Measurements from ENCODE around the gene CIAO2B. TPM values are rescaled to one million over a fixed set of nuclear protein-coding genes. Genes with fewer than 3 reads are reported as not detected.

CIAO2B gene
- total and polyA plus RNA-seq, 11 donors = 103 to 669 (median 129) TPM

- no peaks in the 10 kb centered on the region for H3K27me3 ChIP-seq
- no peaks in the 10 kb centered on the region for H3K9me3 ChIP-seq
- intact Hi-C loops (cut with DNase I) = no loop called here
- H3K4me1 ChIP-seq = peaks cover 0 to 49% (median 26%) of the 10 kb centered on the region in 12 donors
- H3K27ac ChIP-seq = peak overlapping the region in 5 of 12 donors; percentile 95 to 99 (median 96)
- no peak for ATAC-seq
- no peak for DNase-seq
- WGBS, 4 donors = 87 to 100% (median 88%) methylated on average over 3 of the region's 3 CpGs
- no peak overlapping the region for H3K4me3 ChIP-seq
- TF ChIP-seq, protein P1, sequence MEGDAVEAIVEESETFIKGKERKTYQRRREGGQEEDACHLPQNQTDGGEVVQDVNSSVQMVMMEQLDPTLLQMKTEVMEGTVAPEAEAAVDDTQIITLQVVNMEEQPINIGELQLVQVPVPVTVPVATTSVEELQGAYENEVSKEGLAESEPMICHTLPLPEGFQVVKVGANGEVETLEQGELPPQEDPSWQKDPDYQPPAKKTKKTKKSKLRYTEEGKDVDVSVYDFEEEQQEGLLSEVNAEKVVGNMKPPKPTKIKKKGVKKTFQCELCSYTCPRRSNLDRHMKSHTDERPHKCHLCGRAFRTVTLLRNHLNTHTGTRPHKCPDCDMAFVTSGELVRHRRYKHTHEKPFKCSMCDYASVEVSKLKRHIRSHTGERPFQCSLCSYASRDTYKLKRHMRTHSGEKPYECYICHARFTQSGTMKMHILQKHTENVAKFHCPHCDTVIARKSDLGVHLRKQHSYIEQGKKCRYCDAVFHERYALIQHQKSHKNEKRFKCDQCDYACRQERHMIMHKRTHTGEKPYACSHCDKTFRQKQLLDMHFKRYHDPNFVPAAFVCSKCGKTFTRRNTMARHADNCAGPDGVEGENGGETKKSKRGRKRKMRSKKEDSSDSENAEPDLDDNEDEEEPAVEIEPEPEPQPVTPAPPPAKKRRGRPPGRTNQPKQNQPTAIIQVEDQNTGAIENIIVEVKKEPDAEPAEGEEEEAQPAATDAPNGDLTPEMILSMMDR (IDR thresholded peaks at IDR 0.05) = no peak
- TF ChIP-seq POLR2A (IDR thresholded peaks at IDR 0.05) = no peak
- no peaks in the 10 kb centered on the region for H3K36me3 ChIP-seq
Observed at GRCh38 chr16:66908116-66908515, 26.1 kb downstream of the CIAO2B start.

DNA sequence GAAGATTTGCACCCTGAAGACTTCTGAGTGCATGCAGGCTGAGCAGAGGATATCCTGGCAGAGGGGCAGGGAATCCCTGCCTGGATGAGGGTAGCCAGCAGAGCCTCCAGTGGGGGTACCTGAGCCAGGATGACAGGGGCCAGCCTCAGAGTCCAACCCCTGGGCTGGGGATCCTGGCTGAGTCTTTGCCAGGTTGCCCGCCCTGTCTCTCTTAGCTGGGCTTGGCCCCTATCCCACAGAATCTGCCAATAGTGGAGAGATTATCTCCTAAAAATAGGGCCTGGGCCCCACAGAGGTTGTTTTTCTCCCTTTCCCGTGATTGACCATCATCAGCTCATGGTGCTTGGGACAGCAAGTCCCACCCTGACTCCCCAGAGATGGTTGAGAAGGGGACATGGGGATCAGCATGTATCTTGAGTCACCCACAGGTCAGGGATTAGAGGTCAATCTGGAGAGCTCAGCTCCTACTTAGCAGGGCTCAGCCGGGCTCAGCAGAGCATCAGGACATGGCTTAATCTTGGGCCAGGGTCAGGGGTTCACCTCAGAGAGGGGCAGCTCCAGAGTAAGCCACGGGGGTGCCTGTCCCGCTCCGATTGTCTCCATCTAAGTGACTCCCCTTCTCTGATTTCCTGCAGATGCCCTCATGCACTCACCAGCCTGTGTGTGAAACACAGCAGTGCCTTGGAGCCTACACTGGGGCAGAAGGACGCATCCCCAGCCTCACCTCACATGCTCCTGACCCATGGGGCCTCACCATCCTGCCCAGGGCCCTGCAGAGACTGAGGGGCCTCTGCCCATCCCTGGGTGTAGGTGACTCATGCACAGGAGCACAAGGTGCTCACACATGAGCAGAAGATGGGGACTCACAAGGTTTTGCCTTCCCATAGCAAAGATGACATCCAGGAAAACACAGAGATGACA lies 27.0 kb downstream of the CIAO2B start:
- ATAC-seq (peak in 2 of 4 donors; percentile 1), DNase-seq (peak in 2 of 5 donors; percentile 47 to 58)
- H3K4me1 ChIP-seq = peaks cover 0 to 58% (median 30%) of the 10 kb centered on the region in 12 donors
- no peaks in the 10 kb centered on the region for H3K36me3 ChIP-seq
- H3K9me3 ChIP-seq = no peaks in the 10 kb centered on the region
- no peak for TF ChIP-seq POLR2A (IDR thresholded peaks at IDR 0.05)
- TF ChIP-seq, protein P1 (IDR thresholded peaks at IDR 0.05) = no peak
- no peaks in the 10 kb centered on the region for H3K27me3 ChIP-seq
- 27 to 45% (median 39%) methylated on average over 4 to 7 of the region's 7 CpGs for WGBS, 4 donors
- peak overlapping the region; percentile 13 to 100 (median 96) for H3K27ac ChIP-seq
- intact Hi-C loops (cut with DNase I) = no loop called here
- H3K4me3 ChIP-seq = no peak overlapping the region

DNA sequence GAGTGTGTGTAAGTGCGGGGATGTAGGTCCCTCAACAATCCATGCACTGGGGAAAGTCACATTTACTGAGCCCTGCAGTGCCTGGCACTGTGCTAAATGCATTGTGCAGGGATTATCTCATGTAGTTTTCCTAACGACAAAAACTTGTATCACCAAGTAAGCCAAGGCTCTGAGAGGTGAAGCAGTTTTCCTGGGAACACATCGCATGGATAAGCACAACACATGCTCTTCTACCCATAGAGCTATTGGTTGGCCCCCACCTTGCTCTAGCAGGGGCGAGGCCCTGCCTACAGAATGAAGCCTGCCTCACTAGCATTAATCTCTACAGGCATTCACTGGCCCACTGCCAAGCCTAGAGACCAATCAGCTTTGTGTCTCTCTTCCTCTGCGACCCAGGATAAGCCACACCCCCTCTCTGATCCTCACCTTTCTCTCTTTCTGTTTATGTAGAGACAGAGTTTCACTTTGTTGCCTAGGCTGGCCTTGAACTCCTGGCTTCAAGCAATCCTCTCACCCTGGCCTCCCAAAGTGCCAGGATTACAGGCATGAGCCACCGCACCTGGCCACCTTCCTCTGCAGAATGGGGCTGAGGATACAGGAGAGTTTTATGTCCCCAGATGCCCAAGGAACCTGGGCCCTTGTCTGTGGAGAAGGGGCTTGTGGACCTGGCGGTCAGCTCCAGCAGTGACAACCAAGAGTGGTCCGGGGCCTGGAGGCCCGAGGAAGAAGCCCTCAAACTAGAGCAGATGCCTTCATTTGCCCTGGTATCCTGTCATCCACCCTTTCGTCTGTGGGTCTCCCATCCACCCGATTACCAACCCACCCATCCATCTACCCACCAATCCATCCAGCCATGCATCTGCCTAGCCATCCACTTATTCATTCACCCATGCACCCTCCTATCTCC lies 28.3 kb downstream of the CIAO2B start:
- DNase-seq (peak in 4 of 5 donors; percentile 83 to 95 (median 86)), ATAC-seq (peak; percentile 9 to 41 (median 26))
- H3K36me3 ChIP-seq = no peaks in the 10 kb centered on the region
- peak in 1 of 2 donors; percentile 37 for TF ChIP-seq POLR2A (IDR thresholded peaks at IDR 0.05)
- TF ChIP-seq, protein P1 (IDR thresholded peaks at IDR 0.05) = no peak
- intact Hi-C loops (cut with DNase I) = no loop called here
- H3K4me3 ChIP-seq = peak overlapping the region in 5 of 12 donors; percentile 45 to 58 (median 54)
- H3K4me1 ChIP-seq = peaks cover 0 to 70% (median 38%) of the 10 kb centered on the region in 12 donors
- H3K27me3 ChIP-seq = no peaks in the 10 kb centered on the region
- H3K27ac ChIP-seq = peak overlapping the region; percentile 77 to 100 (median 96)
- no peaks in the 10 kb centered on the region for H3K9me3 ChIP-seq
- WGBS, 4 donors = 56 to 63% (median 60%) methylated on average over 10 to 11 of the region's 11 CpGs
